IMR-90 (cell line): ENCODE measurements around the gene PLLP. TPM values are rescaled to one million over a fixed set of nuclear protein-coding genes. Genes with fewer than 3 reads are reported as not detected.

Source experiments
- ATAC-seq: fragments of 200-7000 bp; cut with Tn5 transposase; 2 replicates; pipeline ENCODE4 v1.9.1; 2020; ENCODE audit warnings: low read depth, mild to moderate bottlenecking, moderate library complexity
- BruUV-seq: library from RNA; stranded (reverse); fragments of 400-500 nt; replicated peaks from 2 replicates; lab custom pipeline; 2021; lab: Mats Ljungman, UMichigan
- CTCF ChIA-PET: fragments of 300-600 bp; formaldehyde crosslinking; extraction: SDS; loops from one replicate; lab custom pipeline; 2021; ENCODE audit warnings: antibody characterized with exemption; lab: Yijun Ruan, JAX
- POLR2A ChIA-PET: fragments of 300-600 bp; sonication (Branson Sonifier 250); formaldehyde crosslinking; loops from one replicate; lab custom pipeline; 2022; ENCODE audit warnings: antibody characterized with exemption; ENCODE audit not compliant: unreplicated experiment; lab: Charles Lee
- DNase-seq: peaks from one replicate; pipeline ENCODE4 v3.0.0; 2013
- H2AFZ ChIP-seq: replicated peaks from 2 replicates; pipeline ENCODE3; 2013; ENCODE audit warnings: low read length, mild to moderate bottlenecking; ENCODE audit not compliant: poor library complexity
- H2AK5ac ChIP-seq: 2 replicates; pipeline ENCODE4 v1.6.1; 2013; ENCODE audit warnings: low read depth, low read length, inconsistent platforms
- H2AK9ac ChIP-seq: replicated peaks from 2 replicates; pipeline ENCODE3; 2013; ENCODE audit warnings: mild to moderate bottlenecking, low read depth, low read length, moderate library complexity; ENCODE audit not compliant: poor library complexity
- H2BK120ac ChIP-seq: 2 replicates; pipeline ENCODE4 v1.6.1; 2013; ENCODE audit warnings: low read depth, low read length, inconsistent platforms
- H2BK15ac ChIP-seq: 3 replicates; pipeline ENCODE4 v1.6.1; 2013; ENCODE audit warnings: low read depth, low read length, inconsistent platforms
- H2BK20ac ChIP-seq: 2 replicates; pipeline ENCODE4 v1.6.1; 2013; ENCODE audit warnings: low read depth, mild to moderate bottlenecking, inconsistent platforms, low read length, moderate library complexity
- H2BK5ac ChIP-seq: 2 replicates; pipeline ENCODE4 v1.6.1; 2013; ENCODE audit warnings: mild to moderate bottlenecking, low read depth, low read length, inconsistent platforms; ENCODE audit not compliant: poor library complexity, severe bottlenecking
- H3K14ac ChIP-seq: replicated peaks from 2 replicates; pipeline ENCODE4 v1.6.1; 2013; ENCODE audit warnings: low read depth, low read length, inconsistent platforms
- H3K18ac ChIP-seq: 2 replicates; pipeline ENCODE4 v1.6.1; 2013; ENCODE audit warnings: low read depth, low read length, control low read depth
- H3K23ac ChIP-seq: 2 replicates; pipeline ENCODE4 v1.6.1; 2013; ENCODE audit warnings: low read depth, low read length, inconsistent platforms
- H3K27ac ChIP-seq: 2 replicates; pipeline ENCODE4 v1.5.1; 2013; ENCODE audit warnings: mild to moderate bottlenecking, control low read depth, low read length; ENCODE audit not compliant: insufficient read depth
- H3K27me3 ChIP-seq: 2 replicates; pipeline ENCODE4 v1.6.1; 2013; ENCODE audit warnings: low read length; ENCODE audit not compliant: control insufficient read depth, insufficient read depth
- H3K36me3 ChIP-seq: 2 replicates; pipeline ENCODE4 v1.6.1; 2013; ENCODE audit warnings: low read length, mixed read lengths; ENCODE audit not compliant: control insufficient read depth, insufficient read depth
- H3K4ac ChIP-seq: 2 replicates; pipeline ENCODE4 v1.6.1; 2013; ENCODE audit warnings: low read depth, low read length, inconsistent platforms
- H3K4me1 ChIP-seq: 2 replicates; pipeline ENCODE4 v1.6.1; 2013; ENCODE audit warnings: low read length, mixed read lengths; ENCODE audit not compliant: control insufficient read depth, insufficient read depth
- H3K4me2 ChIP-seq: 2 replicates; pipeline ENCODE4 v1.6.1; 2013; ENCODE audit warnings: low read depth, mild to moderate bottlenecking, control low read depth, low read length, moderate library complexity
- H3K4me3 ChIP-seq: 2 replicates; pipeline ENCODE4 v1.5.1; 2013; ENCODE audit warnings: low read depth, mild to moderate bottlenecking, control low read depth, low read length, moderate library complexity; ENCODE audit not compliant: insufficient read depth
- H3K56ac ChIP-seq: 2 replicates; pipeline ENCODE4 v1.6.1; 2013; ENCODE audit warnings: low read length, inconsistent platforms; ENCODE audit not compliant: insufficient read depth; ENCODE audit errors: extremely low read depth
- H3K79me1 ChIP-seq, 2 experiments: 2 replicates each; pipeline ENCODE4 v1.6.1; 2013; ENCODE audit warnings: low read length in 2 of 2, inconsistent platforms in 1 of 2, low read depth in 1 of 2
- H3K9ac ChIP-seq: 2 replicates; pipeline ENCODE4 v1.6.1; 2013; ENCODE audit warnings: low read depth, low read length, control low read depth
- H3K9me1 ChIP-seq: 2 replicates; pipeline ENCODE4 v1.6.1; 2013; ENCODE audit warnings: low read length, inconsistent platforms; ENCODE audit not compliant: insufficient read depth
- H3K9me3 ChIP-seq: 2 replicates; pipeline ENCODE4 v1.6.1; 2013; ENCODE audit warnings: low read length; ENCODE audit not compliant: control insufficient read depth, insufficient read depth
- H4K20me1 ChIP-seq: 2 replicates; pipeline ENCODE4 v1.6.1; 2013; ENCODE audit warnings: low read length, inconsistent platforms; ENCODE audit not compliant: insufficient read depth
- H4K5ac ChIP-seq: 2 replicates; pipeline ENCODE4 v1.6.1; 2013; ENCODE audit warnings: mild to moderate bottlenecking, low read depth, low read length, control low read depth
- H4K8ac ChIP-seq, 2 experiments: 2 replicates each; pipeline ENCODE4 v1.6.1; 2013; ENCODE audit warnings: low read depth in 2 of 2, low read length in 2 of 2, control low read depth in 1 of 2, inconsistent platforms in 1 of 2
- H4K91ac ChIP-seq: 2 replicates; pipeline ENCODE4 v1.6.1; 2013; ENCODE audit warnings: low read depth, low read length, inconsistent platforms; ENCODE audit not compliant: insufficient read depth
- BHLHE40 ChIP-seq: fragments of 150-350 bp; IDR thresholded peaks from 2 replicates; pipeline ENCODE4 v1.6.1; 2016; ENCODE audit warnings: mild to moderate bottlenecking, low read depth, low read length
- CEBPB ChIP-seq: IDR thresholded peaks from 2 replicates; pipeline ENCODE4 v1.6.1; 2012; ENCODE audit warnings: low read depth, low read length, improper control_type of control experiment
- CTCF ChIP-seq: conservative IDR thresholded peaks from 2 replicates; pipeline ENCODE4 v1.5.1; 2012; ENCODE audit warnings: mild to moderate bottlenecking, low read depth, low read length, improper control_type of control experiment
- FOS ChIP-seq: fragments of 150-350 bp; IDR thresholded peaks from 2 replicates; pipeline ENCODE4 v1.6.1; 2016; ENCODE audit warnings: low read depth, low read length
- MAFK ChIP-seq: IDR thresholded peaks from 2 replicates; pipeline ENCODE4 v1.6.1; 2012; ENCODE audit warnings: low read depth, low read length, improper control_type of control experiment
- MAZ ChIP-seq: IDR thresholded peaks from 2 replicates; pipeline ENCODE4 v1.6.1; 2012; ENCODE audit warnings: low read depth, mild to moderate bottlenecking, low read length, improper control_type of control experiment, moderate library complexity, borderline replicate concordance
- MXI1 ChIP-seq: IDR thresholded peaks from 2 replicates; pipeline ENCODE4 v1.6.1; 2012; ENCODE audit warnings: low read depth, mild to moderate bottlenecking, low read length, moderate library complexity, borderline replicate concordance
- NFE2L2 ChIP-seq: fragments of 150-350 bp; IDR thresholded peaks from 2 replicates; pipeline ENCODE4 v1.6.1; 2016; ENCODE audit warnings: low read depth, mild to moderate bottlenecking, low read length
- POLR2A ChIP-seq: IDR thresholded peaks from 2 replicates; pipeline ENCODE4 v1.6.1; 2012; ENCODE audit warnings: mild to moderate bottlenecking, low read depth, low read length
- RAD21 ChIP-seq: IDR thresholded peaks from 2 replicates; pipeline ENCODE4 v1.6.1; 2012; ENCODE audit warnings: low read length, improper control_type of control experiment
- RCOR1 ChIP-seq: IDR thresholded peaks from 2 replicates; pipeline ENCODE4 v1.6.1; 2012; ENCODE audit warnings: mild to moderate bottlenecking, low read length, improper control_type of control experiment; ENCODE audit not compliant: insufficient replicate concordance
- RFX5 ChIP-seq: IDR thresholded peaks from 2 replicates; pipeline ENCODE4 v1.8.0; 2012; ENCODE audit warnings: low read depth, mild to moderate bottlenecking, low read length, moderate library complexity
- SMC3 ChIP-seq: fragments of 150-350 bp; IDR thresholded peaks from 2 replicates; pipeline ENCODE4 v1.6.1; 2016; ENCODE audit warnings: low read depth, mild to moderate bottlenecking, antibody characterized with exemption, low read length, moderate library complexity
- WGBS, 2 experiments: methylation state at CpG; one replicate each; pipeline versions ENCODE4 v1.1.5 to v1.1.7; 2013; ENCODE audit warnings: missing lambda C conversion rate in 2 of 2; ENCODE audit not compliant: insufficient read length in 1 of 2; ENCODE audit errors: extremely low coverage in 2 of 2; 5-methylcytosine and 5-hydroxymethylcytosine counted together
- dilution Hi-C: fragments of 300-500 bp; cut with HindIII; formaldehyde crosslinking; loops from one replicate; pipeline ENCODE4 v1.14.3; 2018; ENCODE audit warnings: low sequenced_read_pairs; ENCODE audit not compliant: unreplicated experiment
- in situ Hi-C: fragments of 300-500 bp; cut with MboI; formaldehyde crosslinking; loops from 3 replicates; pipeline ENCODE4 v1.14.3; 2019; ENCODE audit warnings: low sequenced_read_pairs, inconsistent platforms, mixed read lengths
- intact Hi-C: fragments of 100-400 bp; cut with micrococcal nuclease; formaldehyde crosslinking; loops from 2 replicates; pipeline ENCODE4 v1.10.0; 2022
- polyA plus RNA-seq, 3 experiments: library from polyadenylated mRNA; depleted of rRNA; stranded (reverse); fragments of >200 nt; gene quantifications; 2 replicates each; pipeline ENCODE4 v1.2.3, GENCODE V29; 2012; ENCODE audit warnings: low replicate concordance in 1 of 3
- total RNA-seq: library from RNA; depleted of rRNA; stranded (reverse); fragments of >200 nt; gene quantifications from 2 replicates; pipeline ENCODE4 v1.2.3, GENCODE V29; 2012
- TF ChIP-seq, protein P1 (sequence below): fragments of 150-350 bp; IDR thresholded peaks from 2 replicates; pipeline ENCODE4 v1.6.1; 2017; ENCODE audit warnings: mild to moderate bottlenecking, antibody characterized with exemption, low read length, low read depth

PLLP gene
- total and polyA plus RNA-seq, 2 of the 4 experiments (the other 2 are of a cell fraction) = 0.05 TPM; not detected in 1

- H3K79me1 ChIP-seq = no peaks in the 10 kb centered on the region
- H3K9ac ChIP-seq = no peak overlapping the region
- in situ Hi-C loops = no loop called here
- no peaks in the 10 kb centered on the region for H3K36me3 ChIP-seq
- no peak overlapping the region for H3K27ac ChIP-seq
- H3K9me1 ChIP-seq = peaks cover 4% of the 10 kb centered on the region; the same call in 1 of the 2 replicates
- no peak overlapping the region for H2BK20ac ChIP-seq
- no peak overlapping the region for H3K18ac ChIP-seq
- no peak overlapping the region for H3K56ac ChIP-seq
- no peak overlapping the region for H2AFZ ChIP-seq
- ChIA-PET POLR2A (no interaction called here), CTCF (no interaction called here)
- H3K27me3 ChIP-seq = peaks cover 7% of the 10 kb centered on the region; the same call in 1 of the 2 replicates
- no peak overlapping the region for H2BK120ac ChIP-seq
- H3K4me3 ChIP-seq = no peak overlapping the region
- H3K14ac ChIP-seq = no peak overlapping the region
- H2BK5ac ChIP-seq = no peak overlapping the region
- no peak overlapping the region for H3K4me2 ChIP-seq
- no peak overlapping the region for H2AK5ac ChIP-seq
- BruUV-seq = no TSS peak
- no peak overlapping the region for H4K91ac ChIP-seq
- TF ChIP-seq NFE2L2 (no peak), RFX5 (no peak), RCOR1 (no peak), RAD21 (no peak), CTCF (no peak), POLR2A (no peak), BHLHE40 (no peak), MAFK (no peak), FOS (no peak), MXI1 (no peak), SMC3 (no peak), CEBPB (no peak), MAZ (no peak)
- TF ChIP-seq, protein P1, sequence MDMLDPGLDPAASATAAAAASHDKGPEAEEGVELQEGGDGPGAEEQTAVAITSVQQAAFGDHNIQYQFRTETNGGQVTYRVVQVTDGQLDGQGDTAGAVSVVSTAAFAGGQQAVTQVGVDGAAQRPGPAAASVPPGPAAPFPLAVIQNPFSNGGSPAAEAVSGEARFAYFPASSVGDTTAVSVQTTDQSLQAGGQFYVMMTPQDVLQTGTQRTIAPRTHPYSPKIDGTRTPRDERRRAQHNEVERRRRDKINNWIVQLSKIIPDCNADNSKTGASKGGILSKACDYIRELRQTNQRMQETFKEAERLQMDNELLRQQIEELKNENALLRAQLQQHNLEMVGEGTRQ = no peak
- H3K23ac ChIP-seq = no peak overlapping the region
- no peaks in the 10 kb centered on the region for H3K9me3 ChIP-seq
- no peak overlapping the region for H3K4ac ChIP-seq
- DNase-seq = no peak
- no peaks in the 10 kb centered on the region for H4K20me1 ChIP-seq
- H2BK15ac ChIP-seq = no peak overlapping the region
- intact Hi-C loops = no loop called here
- 87% methylated on average over 6 of the region's 18 CpGs; no CpG with 5 or more reads in 1 of the 2 experiments for WGBS, 2 experiments
- ATAC-seq = no peak
- H4K5ac ChIP-seq = no peak overlapping the region
- H3K4me1 ChIP-seq = peaks cover 7% of the 10 kb centered on the region; the same call in 1 of the 2 replicates
- dilution Hi-C loops = no loop called here
- H2AK9ac ChIP-seq = no peak overlapping the region
- H4K8ac ChIP-seq = no peak overlapping the region
Measured at GRCh38 chr16:57263541-57264351, 20.7 kb downstream of the PLLP start.
